ENCODE data around the gene RPTOR.
"Not testable (repeated sequence)": the region's sequence is repeated elsewhere in the genome, so short reads cannot be mapped to it uniquely, and the experiment has no call there.

The RPTOR gene

GRCh38 chr17:80790981-80791742, 246.5 kb downstream of the RPTOR start:
- DNase-seq = no peak

GRCh38 chr17:80791758-80792284, 247.2 kb downstream of the RPTOR start:
- DNase-seq = no peak

GRCh38 chr17:80792373-80792781, 247.7 kb downstream of the RPTOR start:
- DNase-seq = no peak

GRCh38 chr17:80793421-80793820, 248.8 kb downstream of the RPTOR start:
- DNase-seq = no peak

DNA sequence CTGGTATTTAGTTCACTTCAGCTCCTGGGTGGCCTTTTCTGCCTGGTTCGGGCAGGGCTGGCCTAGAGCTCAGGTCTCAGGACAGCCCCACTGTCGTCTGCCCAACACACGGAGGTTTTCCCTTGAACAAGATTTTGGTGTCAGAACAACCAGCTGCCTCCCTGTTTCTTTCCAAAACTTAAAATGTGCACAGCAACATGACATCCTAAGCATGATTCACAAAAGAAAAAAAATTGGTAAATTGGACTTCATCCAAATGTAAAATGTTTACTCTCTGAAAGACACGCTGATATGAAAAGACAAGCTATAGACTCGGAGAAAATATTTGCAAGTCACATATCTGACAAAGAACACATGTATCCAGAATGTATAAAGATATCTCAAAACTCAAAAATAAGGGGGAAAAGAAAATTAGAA, 249.2 kb downstream of the RPTOR start:
- no peak for DNase-seq

DNA sequence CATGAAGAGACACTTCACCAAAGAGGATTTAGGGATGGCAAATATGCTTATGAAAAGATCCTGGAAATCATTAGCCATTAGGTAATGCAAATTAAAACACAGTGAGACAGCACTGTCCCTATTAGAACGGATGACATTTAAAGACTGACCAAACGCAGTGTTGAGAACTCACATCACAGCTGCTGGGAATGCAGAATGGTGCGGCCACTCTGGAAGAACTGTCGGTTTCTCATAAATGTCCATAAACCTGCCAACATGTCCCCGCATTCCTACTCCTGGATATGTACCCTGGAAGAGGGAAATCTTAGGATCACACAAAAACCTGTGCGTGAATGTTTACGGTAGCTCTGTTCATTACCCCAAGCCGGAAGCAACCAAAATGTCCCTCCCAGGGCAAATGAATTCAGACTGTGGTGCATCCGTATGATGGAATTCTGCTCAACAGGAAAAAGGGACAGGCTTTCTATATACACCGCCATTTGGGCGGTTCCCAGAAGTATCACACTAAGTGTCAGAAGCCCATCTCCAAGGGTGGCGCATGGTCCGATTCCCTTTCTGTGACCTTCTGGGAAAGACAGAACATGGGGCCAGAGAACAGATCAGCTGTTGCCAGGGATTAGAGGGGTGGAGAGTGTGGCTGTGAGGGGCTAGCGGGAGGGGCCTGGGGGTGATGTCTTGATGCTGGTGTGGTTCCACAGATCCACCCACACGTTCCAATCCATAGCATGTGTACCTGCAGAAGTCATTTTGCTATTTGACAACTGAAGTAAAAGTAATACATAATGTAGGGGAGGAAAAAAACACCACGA, 249.8 kb downstream of the RPTOR start:
- no peak for DNase-seq

- no peak for DNase-seq
Observed at GRCh38 chr17:80795090-80795580, 250.5 kb downstream of the RPTOR start.

- DNase-seq = no peak
Observed at GRCh38 chr17:80795754-80796153, 251.1 kb downstream of the RPTOR start.

DNA sequence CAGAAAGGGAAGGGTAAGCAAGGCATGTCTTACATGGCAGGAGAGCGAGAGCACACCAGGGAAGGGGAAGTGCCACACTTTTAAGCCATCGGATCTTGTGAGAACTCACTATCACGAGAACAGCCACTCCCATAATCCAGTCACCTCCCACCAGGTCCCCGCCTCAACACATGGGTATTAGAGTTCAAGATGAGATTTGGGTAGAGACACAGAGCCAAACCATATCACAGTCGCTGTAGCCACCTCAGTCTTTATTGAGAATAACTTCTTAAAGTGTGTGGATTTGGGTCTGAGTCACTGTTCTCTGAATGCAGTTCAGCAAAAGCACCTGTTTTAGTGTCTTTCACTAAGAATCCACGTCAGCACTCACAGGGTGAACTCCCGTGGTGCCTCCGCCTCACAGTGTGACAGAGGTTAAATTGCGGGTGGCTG, 251.8 kb downstream of the RPTOR start:
- DNase-seq = no peak

DNA sequence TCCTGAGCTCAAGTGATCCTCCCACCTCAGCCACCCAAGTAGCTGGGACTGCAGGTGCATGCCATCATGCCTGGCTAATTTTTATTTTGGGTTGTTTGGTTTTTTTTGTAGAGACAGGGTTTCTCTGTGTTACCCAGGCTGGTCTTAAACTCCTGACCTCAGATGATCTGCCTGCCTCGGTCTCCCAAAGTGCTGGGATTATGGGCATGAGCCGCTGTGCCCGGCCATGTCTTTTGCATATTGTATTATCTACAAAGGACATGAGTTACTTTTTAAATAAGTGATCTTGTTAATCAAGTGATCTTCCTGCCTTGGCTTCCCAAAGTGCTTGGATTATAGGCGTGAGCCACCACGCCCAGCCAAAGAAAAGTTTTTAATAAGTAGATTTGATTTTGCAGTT, 252.6 kb downstream of the RPTOR start:
- DNase-seq = not testable (repeated sequence)

DNA sequence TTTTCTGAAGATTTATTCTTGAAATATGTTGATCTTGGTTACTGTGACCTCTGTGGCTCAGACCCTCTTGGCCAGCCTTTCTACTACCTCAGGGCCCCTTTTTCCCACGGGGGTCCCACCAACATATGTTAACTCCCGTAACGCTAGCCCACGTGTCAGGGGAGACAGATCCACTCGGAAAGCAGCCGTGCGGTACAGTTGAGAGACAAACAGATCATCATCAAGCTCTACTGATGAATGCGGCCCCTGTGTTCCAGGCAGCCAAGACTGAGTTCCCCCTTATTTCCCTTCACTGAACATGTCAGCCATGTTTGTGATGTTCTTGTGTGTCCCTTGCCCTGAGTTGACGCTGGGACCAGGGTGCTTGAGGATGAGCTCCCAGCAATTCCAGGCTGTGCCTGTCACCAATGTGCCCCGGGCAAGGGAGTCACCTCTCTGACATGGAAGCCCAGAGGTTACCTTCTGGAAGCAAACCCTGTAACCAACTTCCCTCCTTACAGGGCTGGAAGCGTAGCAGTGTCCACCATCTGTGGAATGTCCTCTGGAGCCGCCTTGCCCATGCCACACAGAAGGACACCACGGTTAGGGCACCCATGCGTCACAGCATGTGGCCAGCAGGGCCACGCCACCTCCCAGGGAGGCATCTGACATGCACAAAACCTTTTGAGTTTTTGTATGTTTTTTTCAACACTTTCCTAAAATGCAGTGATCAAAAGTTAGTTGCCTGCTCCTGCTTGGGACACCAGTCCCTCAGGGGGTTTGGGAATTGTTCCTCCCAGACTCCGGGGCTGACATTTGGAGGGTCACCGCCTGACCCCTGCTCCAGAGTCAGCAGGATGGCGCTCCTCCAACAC, 253.3 kb downstream of the RPTOR start:
- DNase-seq = no peak

- no peak for DNase-seq
Observed at GRCh38 chr17:80798595-80799537, 254.2 kb downstream of the RPTOR start.

DNA sequence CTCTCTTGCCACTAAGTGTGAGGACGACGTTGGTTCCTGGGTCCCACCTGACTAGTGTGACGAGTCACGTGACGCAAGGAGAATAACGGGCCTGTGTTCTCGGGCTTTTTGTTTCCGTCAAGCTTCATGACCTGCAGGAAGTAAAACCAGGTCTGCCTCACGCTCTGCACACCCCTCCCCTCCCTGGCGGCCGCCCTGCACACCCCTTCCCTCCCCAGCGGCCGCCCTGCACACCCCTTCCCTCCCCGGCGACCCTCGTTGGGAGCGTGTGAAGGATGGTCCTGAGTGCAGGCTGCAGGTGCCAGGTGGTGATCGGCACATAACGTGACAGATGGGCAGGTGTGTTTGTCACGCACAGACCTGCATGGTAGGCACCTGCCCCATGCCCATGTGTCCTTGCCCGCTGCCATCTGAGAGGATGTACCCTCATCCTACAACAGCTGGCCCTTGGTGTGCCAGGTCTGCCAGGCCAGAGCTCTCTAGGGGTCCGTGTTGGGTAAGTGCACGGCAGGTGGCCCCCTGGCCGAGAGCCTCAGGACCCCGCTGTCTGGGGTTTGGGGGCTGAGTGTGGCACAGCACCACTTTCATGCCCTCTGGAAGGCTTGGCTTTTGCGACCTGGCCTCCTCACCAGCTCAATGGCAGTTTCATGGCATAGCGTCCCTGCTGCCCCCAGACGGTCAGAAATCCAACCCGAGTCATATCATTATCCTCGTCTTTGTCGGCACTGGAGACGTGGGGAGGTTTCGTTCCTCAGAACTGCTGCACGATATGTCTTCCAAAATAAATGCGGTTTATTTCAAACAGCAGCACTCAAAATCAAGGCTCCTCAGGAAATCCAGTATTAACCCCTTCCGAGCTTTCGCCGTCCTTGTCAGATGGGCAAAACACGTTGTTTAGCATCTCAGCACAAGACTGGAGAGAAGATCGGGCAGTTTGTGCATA, 255.2 kb downstream of the RPTOR start:
- DNase-seq = no peak

GRCh38 chr17:80800481-80801391, 256.1 kb downstream of the RPTOR start:
- DNase-seq = peak; percentile 13

DNA sequence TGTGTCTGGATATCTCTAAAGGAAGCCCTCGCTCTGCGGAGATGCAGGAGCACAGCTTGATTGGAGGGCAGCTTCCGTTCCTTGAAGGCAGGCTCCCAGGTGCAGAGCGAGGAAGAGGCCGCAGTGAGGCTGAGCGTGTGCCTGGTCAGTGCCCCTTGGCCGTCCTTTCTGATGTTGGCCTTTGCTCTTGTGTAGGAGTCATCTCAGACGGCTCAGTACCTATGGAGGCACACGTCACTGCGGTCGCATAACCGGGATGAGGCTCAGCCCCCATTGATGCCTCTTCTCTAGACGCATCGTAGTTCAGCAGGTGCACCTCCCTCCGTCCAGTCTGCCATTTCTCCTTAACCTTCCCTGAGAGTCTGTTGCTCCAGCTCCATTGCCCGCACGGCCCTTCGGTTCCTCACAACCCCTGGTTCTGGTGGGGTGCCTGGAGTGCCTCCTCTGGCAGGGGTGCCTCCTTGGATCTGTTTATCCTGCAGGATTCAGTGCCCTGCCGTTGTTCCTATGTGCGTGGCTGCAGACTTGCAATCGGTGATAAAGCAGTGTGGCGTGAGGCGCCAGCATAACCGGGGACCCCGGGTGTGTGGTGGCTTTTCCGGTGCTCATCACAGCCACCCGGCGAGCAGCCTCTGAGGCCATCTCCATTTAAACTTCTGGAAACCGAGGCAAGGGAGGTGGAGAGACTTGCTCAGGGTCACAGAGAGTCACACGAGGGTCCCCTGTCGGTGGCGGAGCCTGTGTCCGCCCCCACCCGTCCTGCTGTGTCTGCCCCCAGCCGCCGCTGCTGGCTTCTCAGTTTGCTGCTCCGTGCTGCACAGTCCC, 258.2 kb downstream of the RPTOR start:
- no peak for DNase-seq

GRCh38 chr17:80803451-80804428, 259.1 kb downstream of the RPTOR start:
- no peak for DNase-seq

DNA sequence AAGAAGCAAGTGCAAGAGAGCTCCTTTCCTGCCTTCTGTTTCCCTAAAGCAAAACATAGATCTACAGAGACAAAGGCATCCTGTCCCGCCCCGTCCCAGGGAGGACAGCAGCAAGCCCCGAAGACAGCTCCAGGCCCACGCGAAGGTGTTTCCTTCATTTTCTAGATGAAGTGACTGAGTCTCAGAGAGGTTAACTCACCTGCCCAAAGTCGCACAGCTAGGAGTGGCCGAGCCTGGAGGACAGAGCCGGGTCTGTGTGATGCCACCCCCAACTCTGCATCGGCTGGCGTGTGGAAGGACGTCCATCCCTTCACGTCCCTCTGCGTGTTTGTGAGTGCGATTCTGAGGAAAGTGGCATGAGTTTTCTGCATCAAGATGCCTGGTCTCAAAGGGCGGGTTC, 259.8 kb downstream of the RPTOR start:
- no peak for DNase-seq

All from NCI-H2107 (cell line).